Neural cell (in vitro differentiated cells): ENCODE data around the gene OXER1. TPM values are rescaled to one million over a fixed set of nuclear protein-coding genes. Genes with fewer than 3 reads are reported as not detected.

Experiments
- H2AFZ ChIP-seq: fragments of 200-600, 300-800 bp; sonication (generic), shearing (Covaris generic); 2 replicates; pipeline ENCODE4 v1.6.0; 2014; ENCODE audit warnings: low read depth, mild to moderate bottlenecking, antibody characterized with exemption, low read length, moderate library complexity
- H3F3A ChIP-seq: fragments of 200-600 bp; shearing (Covaris generic); 2 replicates; pipeline ENCODE4 v1.6.1; 2016; ENCODE audit warnings: mild to moderate bottlenecking, moderate library complexity, mixed read lengths, antibody characterized with exemption, low read length; ENCODE audit not compliant: insufficient read depth, poor library complexity, severe bottlenecking
- H3K27ac ChIP-seq: fragments of 200-600, 300-800 bp; sonication (generic), shearing (Covaris generic); 2 replicates; pipeline ENCODE4 v1.5.1; 2014; ENCODE audit warnings: mild to moderate bottlenecking, low read length, moderate library complexity
- H3K27me3 ChIP-seq: fragments of 300-800, 200-600 bp; sonication (generic), shearing (Covaris generic); 2 replicates; pipeline ENCODE4 v1.6.0; 2014; ENCODE audit warnings: mild to moderate bottlenecking, low read depth, low read length, moderate library complexity; ENCODE audit not compliant: insufficient read depth
- H3K36me3 ChIP-seq: fragments of 300-800, 200-600 bp; sonication (generic), shearing (Covaris generic); 2 replicates; pipeline ENCODE4 v1.5.1; 2014; ENCODE audit warnings: mild to moderate bottlenecking, antibody characterized with exemption, low read length, moderate library complexity; ENCODE audit not compliant: insufficient read depth
- H3K4me2 ChIP-seq: fragments of 300-800, 200-600 bp; sonication (generic), shearing (Covaris generic); 2 replicates; pipeline ENCODE4 v1.6.0; 2014; ENCODE audit warnings: mild to moderate bottlenecking, low read length
- H3K4me3 ChIP-seq: fragments of 300-800, 200-600 bp; sonication (generic), shearing (Covaris generic); 2 replicates; pipeline ENCODE4 v1.5.1; 2014; ENCODE audit warnings: mild to moderate bottlenecking, low read length, moderate library complexity
- H3K79me2 ChIP-seq: fragments of 200-600 bp; shearing (Covaris generic); replicated peaks from 2 replicates; pipeline ENCODE4 v1.6.0; 2014; ENCODE audit warnings: mild to moderate bottlenecking, low read length, moderate library complexity; ENCODE audit not compliant: insufficient read depth
- H3K9ac ChIP-seq: fragments of 300-800, 200-600 bp; sonication (generic), shearing (Covaris generic); 2 replicates; pipeline ENCODE4 v1.6.1; 2016; ENCODE audit warnings: mild to moderate bottlenecking, low read length, mixed read lengths
- H3K9me2 ChIP-seq: fragments of 200-600 bp; shearing (Covaris generic); 2 replicates; pipeline ENCODE4 v1.6.1; 2016; ENCODE audit warnings: mild to moderate bottlenecking, low read length, mixed read lengths; ENCODE audit not compliant: insufficient read depth
- H3K9me3 ChIP-seq: fragments of 200-600, 300-800 bp; sonication (generic), shearing (Covaris generic); 2 replicates; pipeline ENCODE4 v1.6.1; 2016; ENCODE audit warnings: mild to moderate bottlenecking, mixed run types, low read length, moderate library complexity, mixed read lengths
- H4K20me1 ChIP-seq: fragments of 200-600 bp; shearing (Covaris generic); 2 replicates; pipeline ENCODE4 v1.6.1; 2016; ENCODE audit warnings: mild to moderate bottlenecking, mixed run types; ENCODE audit not compliant: insufficient read depth
- CTCF ChIP-seq: fragments of 450-650 bp; IDR thresholded peaks from 2 replicates; pipeline ENCODE4 v1.5.1; 2014; ENCODE audit warnings: antibody characterized with exemption, mild to moderate bottlenecking, moderate library complexity; ENCODE audit not compliant: poor library complexity, severe bottlenecking
- EP300 ChIP-seq: fragments of 450-650 bp; conservative IDR thresholded peaks from 2 replicates; pipeline ENCODE4 v1.6.1; 2014; ENCODE audit warnings: antibody characterized with exemption, mild to moderate bottlenecking, moderate library complexity; ENCODE audit not compliant: poor library complexity, severe bottlenecking
- EZH2 ChIP-seq: fragments of 200-600, 300-800 bp; shearing (Covaris generic), sonication (generic); IDR thresholded peaks from 2 replicates; pipeline ENCODE4 v1.6.1; 2014; ENCODE audit warnings: antibody characterized with exemption, low read length, borderline replicate concordance, mild to moderate bottlenecking; ENCODE audit not compliant: insufficient read depth, poor library complexity, severe bottlenecking
- MXI1 ChIP-seq: fragments of 450-650 bp; conservative IDR thresholded peaks from 2 replicates; pipeline ENCODE4 v1.6.1; 2014; ENCODE audit warnings: antibody characterized with exemption, mild to moderate bottlenecking; ENCODE audit not compliant: poor library complexity, severe bottlenecking
- POLR2AphosphoS5 ChIP-seq: IDR thresholded peaks from 2 replicates; pipeline ENCODE4 v1.6.1; 2012
- RAD21 ChIP-seq: fragments of 450-650 bp; conservative IDR thresholded peaks from 2 replicates; pipeline ENCODE4 v1.6.1; 2014; ENCODE audit warnings: antibody characterized with exemption, mild to moderate bottlenecking, moderate library complexity
- REST ChIP-seq: IDR thresholded peaks from 2 replicates; pipeline ENCODE4 v1.6.1; 2012; ENCODE audit warnings: borderline replicate concordance
- SMC3 ChIP-seq: fragments of 450-650 bp; conservative IDR thresholded peaks from 2 replicates; pipeline ENCODE4 v1.6.1; 2014; ENCODE audit warnings: antibody characterized with exemption, mild to moderate bottlenecking, moderate library complexity; ENCODE audit not compliant: poor library complexity
- TAF1 ChIP-seq: IDR thresholded peaks from 2 replicates; pipeline ENCODE4 v1.6.1; 2012; ENCODE audit warnings: low read depth
- polyA plus RNA-seq: library from polyadenylated mRNA; depleted of rRNA; stranded (reverse); fragments of >200 nt; gene quantifications from 2 replicates; pipeline ENCODE4 v1.2.3, GENCODE V29; 2014

Gene OXER1
- polyA plus RNA-seq, 1 donor from 2014 or later: not detected

- H3K9me3 ChIP-seq: no peaks in the 10 kb centered on the region
- H2AFZ ChIP-seq: no peak overlapping the region
- H3K27me3 ChIP-seq: peaks cover 32% of the 10 kb centered on the region
- H3K4me2 ChIP-seq: no peak overlapping the region
- no peak overlapping the region for H3K9ac ChIP-seq
- H4K20me1 ChIP-seq: no peaks in the 10 kb centered on the region
- H3K4me3 ChIP-seq: no peak overlapping the region
- no peak overlapping the region for H3K27ac ChIP-seq
- no peaks in the 10 kb centered on the region for H3K36me3 ChIP-seq
- H3K9me2 ChIP-seq: no peaks in the 10 kb centered on the region
- TF ChIP-seq EP300: no peak
- TF ChIP-seq TAF1: no peak
- no peak for TF ChIP-seq RAD21
- TF ChIP-seq SMC3: no peak
- no peak for TF ChIP-seq EZH2
- TF ChIP-seq MXI1: no peak
- no peak for TF ChIP-seq CTCF
- no peak for TF ChIP-seq POLR2AphosphoS5
- TF ChIP-seq REST: no peak
- no peaks in the 10 kb centered on the region for H3F3A ChIP-seq
- no peaks in the 10 kb centered on the region for H3K79me2 ChIP-seq
Observed at GRCh38 chr2:42795841-42796301, 31.9 kb upstream of the OXER1 start.

GRCh38 chr2:42795275-42795674 is 31.3 kb upstream of the OXER1 start:
- H3K4me3 ChIP-seq: no peak overlapping the region
- peaks cover 32% of the 10 kb centered on the region for H3K27me3 ChIP-seq
- no peaks in the 10 kb centered on the region for H3F3A ChIP-seq
- no peaks in the 10 kb centered on the region for H3K36me3 ChIP-seq
- no peak overlapping the region for H3K4me2 ChIP-seq
- no peak overlapping the region for H3K9ac ChIP-seq
- no peaks in the 10 kb centered on the region for H3K9me2 ChIP-seq
- H4K20me1 ChIP-seq: no peaks in the 10 kb centered on the region
- no peak for TF ChIP-seq REST
- TF ChIP-seq RAD21: no peak
- TF ChIP-seq CTCF: no peak
- no peak for TF ChIP-seq POLR2AphosphoS5
- TF ChIP-seq MXI1: no peak
- TF ChIP-seq EZH2: no peak
- no peak for TF ChIP-seq TAF1
- no peak for TF ChIP-seq EP300
- no peak for TF ChIP-seq SMC3
- no peaks in the 10 kb centered on the region for H3K79me2 ChIP-seq
- H3K27ac ChIP-seq: no peak overlapping the region
- H2AFZ ChIP-seq: no peak overlapping the region
- no peaks in the 10 kb centered on the region for H3K9me3 ChIP-seq
